MM.1S (cell line): ENCODE data around the gene MYBPHL.

Source experiments
- EZH2phosphoT487 ChIP-seq: fragments of 300-600 bp; sonication (generic); IDR thresholded peaks from 2 replicates; pipeline ENCODE4 v1.6.1; 2018; ENCODE audit warnings: antibody characterized with exemption, low read length
- TF ChIP-seq, protein P1 (sequence below): fragments of 300-600 bp; sonication (generic); IDR thresholded peaks from 2 replicates; pipeline ENCODE4 v1.5.1; 2016; ENCODE audit warnings: antibody characterized with exemption, low read length, mixed read lengths

DNA sequence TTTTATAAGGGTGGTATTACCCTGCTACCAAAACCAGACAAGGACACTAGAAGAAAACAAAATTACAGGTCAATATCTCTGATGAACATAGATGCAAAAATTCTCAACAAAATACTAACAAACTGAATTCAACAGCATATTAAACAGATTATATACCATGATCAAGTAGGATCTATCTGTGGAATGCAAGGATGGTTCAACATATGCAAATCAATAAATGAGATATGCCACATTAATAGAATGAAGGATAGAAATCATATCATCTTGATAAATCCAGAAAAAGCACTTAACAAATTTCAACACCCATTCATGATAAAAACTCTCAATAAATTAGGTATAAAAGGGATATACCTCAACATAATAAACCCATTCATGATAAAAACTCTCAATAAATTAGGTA lies 24.3 kb upstream of the MYBPHL start:
- TF ChIP-seq, protein P1, sequence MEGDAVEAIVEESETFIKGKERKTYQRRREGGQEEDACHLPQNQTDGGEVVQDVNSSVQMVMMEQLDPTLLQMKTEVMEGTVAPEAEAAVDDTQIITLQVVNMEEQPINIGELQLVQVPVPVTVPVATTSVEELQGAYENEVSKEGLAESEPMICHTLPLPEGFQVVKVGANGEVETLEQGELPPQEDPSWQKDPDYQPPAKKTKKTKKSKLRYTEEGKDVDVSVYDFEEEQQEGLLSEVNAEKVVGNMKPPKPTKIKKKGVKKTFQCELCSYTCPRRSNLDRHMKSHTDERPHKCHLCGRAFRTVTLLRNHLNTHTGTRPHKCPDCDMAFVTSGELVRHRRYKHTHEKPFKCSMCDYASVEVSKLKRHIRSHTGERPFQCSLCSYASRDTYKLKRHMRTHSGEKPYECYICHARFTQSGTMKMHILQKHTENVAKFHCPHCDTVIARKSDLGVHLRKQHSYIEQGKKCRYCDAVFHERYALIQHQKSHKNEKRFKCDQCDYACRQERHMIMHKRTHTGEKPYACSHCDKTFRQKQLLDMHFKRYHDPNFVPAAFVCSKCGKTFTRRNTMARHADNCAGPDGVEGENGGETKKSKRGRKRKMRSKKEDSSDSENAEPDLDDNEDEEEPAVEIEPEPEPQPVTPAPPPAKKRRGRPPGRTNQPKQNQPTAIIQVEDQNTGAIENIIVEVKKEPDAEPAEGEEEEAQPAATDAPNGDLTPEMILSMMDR: no peak
- TF ChIP-seq EZH2phosphoT487: no peak
